Stimulated activated CD4-positive, alpha-beta T cell treated with anti-CD3 and anti-CD28 coated beads, Interleukin-15, amount 100 ng/mL, for 48 hours (primary cell): Measurements from ENCODE around the gene IFNG.

ENCODE experiments used
- DNase-seq, 2 donors: peaks; one replicate each; pipeline ENCODE4 v3.0.0-alpha.2; 2020; ENCODE audit warnings: low read depth in 2 of 2

The IFNG gene

DNA sequence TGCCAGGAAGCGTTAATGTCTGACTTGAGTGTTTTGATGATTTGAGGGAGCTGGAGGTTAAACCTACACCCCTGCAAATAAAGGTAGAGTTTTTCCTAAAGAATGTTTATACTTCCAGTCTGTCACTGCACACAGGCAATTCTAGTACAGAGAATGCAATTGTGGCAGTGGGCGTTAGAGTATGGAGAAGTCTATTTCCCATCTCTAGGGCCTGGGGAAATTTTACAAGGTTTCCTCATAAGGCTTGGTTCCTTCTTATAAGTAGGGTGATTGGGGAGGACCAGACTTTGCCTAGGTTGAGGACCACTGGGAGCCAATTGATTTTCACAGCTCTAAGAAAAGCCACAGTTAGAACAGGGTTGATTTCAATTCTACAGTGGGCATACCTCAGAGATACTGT, 44.3 kb downstream of the IFNG start:
- no peak for DNase-seq

DNA sequence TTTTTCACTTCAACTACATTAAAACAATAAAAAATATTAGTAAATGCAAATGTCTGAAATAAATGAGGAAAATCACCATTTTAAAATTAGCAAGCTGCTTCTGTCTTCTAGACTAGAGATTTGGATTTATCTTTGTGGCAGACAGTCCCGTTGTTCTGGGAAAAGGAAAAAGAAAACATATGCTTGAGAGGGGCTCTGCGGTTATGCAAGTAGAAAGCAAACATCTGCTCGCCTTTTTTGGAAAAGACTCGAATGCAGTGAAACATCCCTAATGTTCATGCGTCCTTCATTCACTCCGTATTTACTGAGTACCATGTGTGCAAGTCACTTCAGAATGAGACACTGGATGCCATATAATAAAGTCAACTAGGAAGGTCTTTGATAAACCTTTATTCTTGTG, 44.9 kb downstream of the IFNG start:
- DNase-seq: no peak

DNA sequence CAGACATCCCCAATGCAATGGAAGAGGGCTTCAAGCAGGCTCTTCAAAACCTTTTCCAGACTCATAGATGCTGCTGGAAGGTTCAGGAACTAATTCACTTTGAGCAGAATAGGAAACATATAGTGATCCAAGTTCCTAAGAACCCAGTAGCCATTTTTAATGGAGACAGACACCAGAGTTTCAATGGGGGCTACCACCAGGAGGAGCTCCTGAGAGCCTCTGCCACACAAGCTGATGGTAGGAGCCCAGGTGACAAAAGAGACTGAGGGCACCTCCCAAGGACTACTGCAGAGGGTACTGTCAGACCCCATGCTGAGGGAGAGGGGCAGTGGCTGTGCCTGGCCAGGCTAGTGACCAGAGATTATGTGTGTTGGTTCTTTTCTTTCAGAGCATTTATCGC, 45.9 kb downstream of the IFNG start:
- DNase-seq: peak in 1 of 2 donors; percentile 57

DNA sequence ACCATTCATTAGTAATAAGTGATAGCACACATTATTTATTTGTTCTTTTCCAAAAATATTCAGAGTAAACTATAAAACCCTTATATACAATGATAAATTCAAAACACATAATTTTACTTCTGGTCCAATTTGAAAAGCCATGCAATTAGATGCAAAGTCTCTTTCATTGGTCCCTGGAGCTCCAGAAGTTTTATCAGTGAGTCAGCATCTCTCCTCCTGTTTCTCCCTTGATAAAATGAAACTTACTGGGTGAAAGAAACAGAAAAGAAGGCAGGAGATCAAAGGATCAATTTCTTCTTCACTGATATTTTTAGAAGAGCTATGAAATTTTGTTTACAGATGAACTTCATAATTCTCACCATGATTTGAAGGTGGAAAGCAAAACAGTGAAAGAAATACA, 47.5 kb downstream of the IFNG start:
- DNase-seq: no peak

DNA sequence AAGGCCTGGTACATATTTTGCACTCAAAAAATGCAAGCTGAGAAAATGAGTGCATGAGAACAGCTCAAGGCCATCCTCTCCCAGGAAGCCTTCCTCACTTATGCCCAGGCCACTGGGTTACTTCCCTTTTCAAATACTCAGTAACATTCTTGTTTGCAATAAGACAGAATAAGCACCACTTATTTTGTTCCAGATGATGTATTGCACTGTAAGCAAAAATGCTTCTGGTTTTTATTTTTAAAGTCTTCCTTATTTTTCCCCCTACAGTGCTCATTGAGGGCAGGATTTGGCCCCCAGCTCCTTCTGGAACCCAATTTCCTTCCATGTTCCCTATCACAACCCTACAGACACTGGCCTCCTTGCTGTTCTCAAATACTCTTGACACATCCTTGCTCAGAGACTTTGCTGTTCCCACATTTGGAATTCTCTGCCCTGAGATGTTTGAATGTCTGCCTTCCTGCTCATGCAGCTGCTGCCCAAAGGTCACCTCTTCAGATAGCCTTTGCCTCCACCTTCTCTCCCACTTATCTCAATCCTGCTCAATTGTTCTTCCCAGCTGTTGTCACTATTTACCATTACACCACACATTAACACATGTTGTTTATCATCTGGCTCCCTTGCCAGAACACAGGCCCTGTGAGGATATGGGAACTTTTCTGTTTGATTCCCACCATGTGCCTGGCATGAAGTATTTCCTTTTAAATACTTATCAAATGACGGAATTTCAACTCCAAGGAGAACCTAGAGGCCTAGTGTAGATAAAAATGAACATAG, 49.9 kb downstream of the IFNG start:
- no peak for DNase-seq

DNA sequence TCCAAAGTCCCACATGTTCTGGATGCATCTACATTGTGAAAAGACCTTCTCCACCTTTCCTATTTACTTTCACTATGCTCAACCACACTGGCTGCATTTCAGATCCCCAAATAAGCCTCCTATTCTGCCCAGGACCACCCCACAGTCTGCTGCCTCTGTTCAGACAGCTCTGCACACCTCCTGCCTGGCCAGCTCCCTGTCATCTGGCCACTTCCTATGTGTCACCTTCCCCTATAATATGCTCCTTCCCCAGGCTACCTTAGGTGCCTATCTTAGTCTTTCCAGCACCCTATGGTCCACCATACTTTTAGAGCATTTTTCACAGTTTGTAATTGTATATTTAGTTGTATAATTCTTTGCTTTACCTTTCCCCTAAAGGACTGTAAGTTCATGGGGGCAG, 50.5 kb downstream of the IFNG start:
- no peak for DNase-seq

DNA sequence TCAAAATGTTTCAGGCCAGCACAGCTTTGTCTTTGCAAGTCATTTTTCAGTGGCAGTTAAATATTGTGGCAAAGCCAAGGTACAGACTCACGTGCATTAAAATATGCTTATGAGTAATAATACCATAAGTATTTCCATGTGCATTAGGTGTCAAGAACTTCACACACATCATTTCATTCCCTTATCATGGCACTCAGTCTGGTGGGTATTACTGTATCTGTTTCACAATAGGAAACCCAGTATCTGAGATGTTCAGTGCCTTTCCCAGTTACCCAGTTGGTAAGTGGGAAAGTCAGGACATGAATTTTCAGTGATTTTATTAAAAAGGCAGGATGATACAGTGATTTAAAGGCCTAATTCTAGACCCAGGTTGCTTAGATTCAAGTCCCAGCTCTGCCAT, 52.9 kb downstream of the IFNG start:
- DNase-seq: no peak

DNA sequence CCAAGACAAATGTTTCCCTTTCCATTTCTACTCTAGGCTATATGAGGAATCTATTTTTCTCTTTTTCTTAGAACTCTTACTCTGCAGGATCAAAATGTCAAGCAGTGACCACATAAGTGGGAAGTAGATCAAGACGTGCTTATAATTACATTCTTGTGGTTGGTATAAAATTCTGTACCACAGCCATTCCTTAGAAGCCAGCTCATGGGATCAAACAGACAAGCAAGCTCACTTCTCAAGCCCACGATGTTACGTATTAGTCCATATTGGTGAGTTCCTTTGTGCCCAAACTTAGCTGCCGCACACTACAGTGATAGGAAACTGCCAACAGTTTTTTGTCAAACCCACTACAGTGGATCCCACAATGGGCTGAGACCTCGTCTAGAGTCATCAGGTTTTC, 53.4 kb downstream of the IFNG start:
- no peak for DNase-seq
